Coronary artery (tissue), 2 donors: ENCODE results near the gene METTL22.
A peak's percentile ranks its signal among the peaks of the same experiment; 100 is the strongest.
"Not testable (repeated sequence)": the region's sequence is repeated elsewhere in the genome, so short reads cannot be mapped to it uniquely, and the experiment has no call there.

Experiments used
- DNase-seq: peaks from one replicate; pipeline ENCODE4 v3.0.0-alpha.2; 2017; ENCODE audit warnings: low spot score
- H3K27ac ChIP-seq, 2 donors: fragments of 200-600 bp; sonication (generic); one replicate each; pipeline ENCODE4 v1.5.1; 2016 to 2019
- H3K4me3 ChIP-seq: fragments of 200-600 bp; sonication (generic); 2 replicates; pipeline ENCODE4 v1.5.1; 2016; ENCODE audit warnings: mild to moderate bottlenecking, moderate library complexity
- TF ChIP-seq, protein P1 (sequence below): fragments of 200-600 bp; sonication (generic); IDR thresholded peaks from one replicate; pipeline ENCODE4 v1.5.1; 2019; ENCODE audit warnings: antibody characterized with exemption

Gene METTL22

DNA sequence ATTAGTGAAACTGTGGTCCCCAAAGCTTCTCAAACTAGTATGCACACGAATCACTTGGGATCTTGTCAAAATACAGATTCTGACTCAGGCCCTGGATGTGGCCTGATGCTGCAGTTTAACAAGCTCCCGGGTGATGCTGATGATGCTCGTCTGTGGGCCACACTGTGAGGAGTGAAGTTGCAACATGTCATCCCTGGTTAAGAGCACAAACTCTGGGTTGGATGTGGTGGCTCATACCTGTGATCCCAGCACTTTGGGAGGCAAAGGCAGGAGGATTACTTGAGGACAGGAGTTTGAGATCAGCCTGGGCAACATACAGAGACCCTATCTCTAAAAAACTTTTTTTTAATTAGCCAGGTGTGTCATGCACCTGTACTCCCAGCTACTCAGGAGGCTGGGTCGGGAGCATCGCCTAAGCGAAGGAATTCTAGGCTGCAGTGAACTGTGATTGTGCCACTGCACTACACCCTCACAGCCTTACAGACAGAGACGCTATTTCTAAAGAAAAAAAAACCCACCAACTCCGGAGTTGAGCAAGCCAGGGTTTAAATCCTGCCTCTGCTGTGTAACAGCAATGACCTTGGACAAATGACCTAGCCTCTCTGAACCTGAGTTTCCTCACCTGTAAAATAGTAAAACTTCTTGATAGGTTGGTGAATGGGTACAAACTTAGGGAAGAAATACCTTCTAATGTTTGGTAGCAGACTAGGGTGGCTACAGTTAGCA lies 28.5 kb downstream of the METTL22 start:
- TF ChIP-seq, protein P1, sequence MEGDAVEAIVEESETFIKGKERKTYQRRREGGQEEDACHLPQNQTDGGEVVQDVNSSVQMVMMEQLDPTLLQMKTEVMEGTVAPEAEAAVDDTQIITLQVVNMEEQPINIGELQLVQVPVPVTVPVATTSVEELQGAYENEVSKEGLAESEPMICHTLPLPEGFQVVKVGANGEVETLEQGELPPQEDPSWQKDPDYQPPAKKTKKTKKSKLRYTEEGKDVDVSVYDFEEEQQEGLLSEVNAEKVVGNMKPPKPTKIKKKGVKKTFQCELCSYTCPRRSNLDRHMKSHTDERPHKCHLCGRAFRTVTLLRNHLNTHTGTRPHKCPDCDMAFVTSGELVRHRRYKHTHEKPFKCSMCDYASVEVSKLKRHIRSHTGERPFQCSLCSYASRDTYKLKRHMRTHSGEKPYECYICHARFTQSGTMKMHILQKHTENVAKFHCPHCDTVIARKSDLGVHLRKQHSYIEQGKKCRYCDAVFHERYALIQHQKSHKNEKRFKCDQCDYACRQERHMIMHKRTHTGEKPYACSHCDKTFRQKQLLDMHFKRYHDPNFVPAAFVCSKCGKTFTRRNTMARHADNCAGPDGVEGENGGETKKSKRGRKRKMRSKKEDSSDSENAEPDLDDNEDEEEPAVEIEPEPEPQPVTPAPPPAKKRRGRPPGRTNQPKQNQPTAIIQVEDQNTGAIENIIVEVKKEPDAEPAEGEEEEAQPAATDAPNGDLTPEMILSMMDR: no peak
- Histone ChIP-seq H3K27ac (no peak overlapping the region), H3K4me3 (no peak overlapping the region)
- no peak for DNase-seq

GRCh38 chr16:8651958-8652357 lies 30.5 kb downstream of the METTL22 start:
- not testable (repeated sequence) for DNase-seq, H3K4me3 ChIP-seq, H3K27ac ChIP-seq

DNA sequence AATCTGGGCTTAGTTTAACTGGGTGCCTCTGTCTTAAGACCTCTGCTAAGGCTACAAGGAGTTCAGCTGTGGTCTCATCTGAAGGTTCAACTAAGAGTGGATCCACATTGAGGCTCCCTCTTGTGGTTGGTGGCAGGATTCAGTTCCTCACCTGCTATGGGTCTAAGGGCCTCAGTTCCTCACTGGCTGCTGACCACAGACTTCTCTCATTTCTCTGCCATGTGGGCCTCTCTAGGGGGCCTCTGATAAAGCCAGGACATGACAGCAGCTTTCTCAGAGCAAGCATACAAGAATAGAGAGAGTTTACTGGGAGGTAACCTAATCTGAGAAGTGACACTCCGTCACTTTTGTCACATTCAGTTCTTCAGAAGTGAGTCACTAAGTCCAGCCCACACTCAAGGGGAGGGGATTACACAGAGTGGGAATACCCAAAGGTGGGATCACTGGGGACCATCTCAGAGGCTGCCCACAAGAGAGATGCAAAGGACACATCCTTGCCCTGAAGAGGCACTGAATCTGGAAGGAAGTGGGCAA lies 33.8 kb downstream of the METTL22 start:
- Histone ChIP-seq H3K27ac (no peak overlapping the region), H3K4me3 (no peak overlapping the region)
- no peak for DNase-seq
- TF ChIP-seq, protein P1: no peak

- no peak overlapping the region for H3K27ac ChIP-seq
- no peak overlapping the region for H3K4me3 ChIP-seq
- no peak for DNase-seq
- TF ChIP-seq, protein P1: no peak
Observed at GRCh38 chr16:8656376-8656775, 34.9 kb downstream of the METTL22 start.

GRCh38 chr16:8660841-8661301 lies 39.4 kb downstream of the METTL22 start:
- H3K27ac ChIP-seq: no peak overlapping the region
- DNase-seq: no peak
- TF ChIP-seq, protein P1: peak; percentile 34
- no peak overlapping the region for H3K4me3 ChIP-seq

GRCh38 chr16:8661703-8662102 lies 40.2 kb downstream of the METTL22 start:
- TF ChIP-seq, protein P1: no peak
- H3K4me3 ChIP-seq: no peak overlapping the region

GRCh38 chr16:8663192-8664089 lies 41.9 kb downstream of the METTL22 start:
- no peak overlapping the region for H3K27ac ChIP-seq
- TF ChIP-seq, protein P1: no peak
- DNase-seq: no peak
- H3K4me3 ChIP-seq: no peak overlapping the region

More at GRCh38 chr16:8661703-8662102, 40.2 kb downstream of the METTL22 start:
- DNase-seq: no peak
- H3K27ac ChIP-seq: no peak overlapping the region
